Prostate gland (tissue), 2 donors: ENCODE results near the gene LMBRD1. TPM values are rescaled to one million over a fixed set of nuclear protein-coding genes. Genes with fewer than 3 reads are reported as not detected.

Source experiments
- DNase-seq: peaks from one replicate; pipeline ENCODE4 v3.0.0-alpha.2; 2019; ENCODE audit warnings: low spot score
- H3K27ac ChIP-seq, 2 donors: fragments of 200-600 bp; sonication (generic); 2 replicates each; pipeline ENCODE4 v1.5.1; 2017 to 2019
- H3K27me3 ChIP-seq: fragments of 200-600 bp; sonication (generic); replicated peaks from 2 replicates; pipeline ENCODE4 v1.5.1; 2019; ENCODE audit not compliant: insufficient read depth
- H3K36me3 ChIP-seq, 2 donors: fragments of 200-600 bp; sonication (generic); 1 replicate in 1 of 2; 2 replicates in 1 of 2; pipeline versions ENCODE4 v1.5.1 to v1.8.1; 2017 to 2019
- H3K4me1 ChIP-seq: fragments of 200-600 bp; sonication (generic); replicated peaks from 2 replicates; pipeline ENCODE4 v1.5.1; 2019
- H3K4me3 ChIP-seq, 2 donors: fragments of 200-600 bp; sonication (generic); 2 replicates each; pipeline ENCODE4 v1.5.1; 2017 to 2019
- H3K9me3 ChIP-seq: fragments of 200-600 bp; sonication (generic); 2 replicates; pipeline ENCODE4 v1.5.1; 2017
- POLR2A ChIP-seq: fragments of 450-650 bp; IDR thresholded peaks from one replicate; pipeline ENCODE4 v1.6.1; 2016; ENCODE audit warnings: antibody characterized with exemption, mild to moderate bottlenecking
- POLR2AphosphoS5 ChIP-seq: sonication (generic); formaldehyde crosslinking; IDR thresholded peaks from one replicate; pipeline ENCODE4 v1.6.1; 2017; ENCODE audit warnings: antibody characterized with exemption
- WGBS: methylation state at CpG from one replicate; pipeline ENCODE4 v1.1.5; 2018; 5-methylcytosine and 5-hydroxymethylcytosine counted together
- intact Hi-C: fragments of 100-400 bp; cut with DNase I; formaldehyde crosslinking; loops from one replicate; pipeline ENCODE4 v1.14.2; 2022
- total RNA-seq, 2 donors: library from RNA; depleted of rRNA; stranded (reverse); fragments of >200 nt; gene quantifications; one replicate each; pipeline ENCODE4 v1.1.0, GENCODE V29; 2016
- TF ChIP-seq, protein P1 (sequence below), 4 experiments: fragments of 200-600 bp in 2 of 4; fragments of 450-650 bp in 2 of 4; sonication (generic) in 2 of 4; IDR thresholded peaks; 1 replicate in 3 of 4; 2 replicates in 1 of 4; pipeline ENCODE4 v1.5.1; 2016 to 2019; ENCODE audit warnings: antibody characterized with exemption in 4 of 4, mild to moderate bottlenecking in 2 of 4, moderate library complexity in 2 of 4

The LMBRD1 gene
- total RNA-seq, result 10 to 100 TPM; 53.5 to 63.1 TPM

DNA sequence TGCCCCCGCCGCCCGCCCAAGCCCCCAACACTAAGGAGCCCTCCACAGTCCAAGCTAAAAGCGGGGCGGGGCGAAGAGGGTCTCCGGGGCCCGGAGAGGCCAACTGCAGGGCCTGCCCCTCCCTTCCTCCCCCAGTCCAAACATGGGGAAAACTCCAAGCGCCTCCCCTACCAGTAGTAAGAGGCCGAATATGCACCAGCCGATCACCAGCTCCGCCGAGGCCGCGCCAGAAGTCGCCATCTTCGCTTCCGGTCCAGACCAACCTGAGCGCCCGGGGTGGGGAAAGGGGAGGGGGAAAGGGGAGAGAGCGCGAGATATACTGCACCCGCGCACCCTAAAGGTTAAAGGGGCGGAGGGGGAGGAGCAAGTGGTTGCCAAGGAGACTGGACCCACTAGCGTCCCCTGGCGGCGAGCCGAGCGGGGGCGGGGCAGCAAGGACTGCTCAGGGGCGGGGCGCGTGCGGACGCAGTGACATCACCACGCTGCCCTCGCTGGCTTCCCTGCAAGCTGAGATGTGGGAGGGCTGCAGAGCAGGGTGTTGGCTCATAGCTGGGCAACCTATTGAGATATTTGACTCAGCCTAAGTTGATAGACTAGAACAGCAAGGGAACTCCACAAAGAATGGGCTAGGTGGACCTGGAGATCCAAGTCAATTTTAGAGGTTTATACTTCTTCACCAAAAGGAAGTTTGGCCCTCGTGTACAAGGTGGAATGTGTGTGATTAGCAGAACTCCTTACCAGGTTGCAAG, at the start of gene LMBRD1:
Gene LMBRD1, minus strand, starts transcription at position 369 of the 749 bp plus-strand sequence. Its CDS starts 129 bp downstream, at position 240.
- H3K27ac ChIP-seq, result peak within 1 kb of the TSS; percentile 98 to 100
- H3K27me3 ChIP-seq, result no peaks in the 10 kb centered on the region
- WGBS, result 2% methylated on average over 39 of the region's 39 CpGs
- DNase-seq, result peak; percentile 96
- H3K9me3 ChIP-seq, result no peaks in the 10 kb centered on the region
- intact Hi-C loops, result no loop called here
- no peaks in the 10 kb centered on the region for H3K4me1 ChIP-seq
- H3K36me3 ChIP-seq, result no peaks in the 10 kb centered on the region
- TF ChIP-seq POLR2A (peak; percentile 23), POLR2AphosphoS5 (peak; percentile 84)
- TF ChIP-seq, protein P1, sequence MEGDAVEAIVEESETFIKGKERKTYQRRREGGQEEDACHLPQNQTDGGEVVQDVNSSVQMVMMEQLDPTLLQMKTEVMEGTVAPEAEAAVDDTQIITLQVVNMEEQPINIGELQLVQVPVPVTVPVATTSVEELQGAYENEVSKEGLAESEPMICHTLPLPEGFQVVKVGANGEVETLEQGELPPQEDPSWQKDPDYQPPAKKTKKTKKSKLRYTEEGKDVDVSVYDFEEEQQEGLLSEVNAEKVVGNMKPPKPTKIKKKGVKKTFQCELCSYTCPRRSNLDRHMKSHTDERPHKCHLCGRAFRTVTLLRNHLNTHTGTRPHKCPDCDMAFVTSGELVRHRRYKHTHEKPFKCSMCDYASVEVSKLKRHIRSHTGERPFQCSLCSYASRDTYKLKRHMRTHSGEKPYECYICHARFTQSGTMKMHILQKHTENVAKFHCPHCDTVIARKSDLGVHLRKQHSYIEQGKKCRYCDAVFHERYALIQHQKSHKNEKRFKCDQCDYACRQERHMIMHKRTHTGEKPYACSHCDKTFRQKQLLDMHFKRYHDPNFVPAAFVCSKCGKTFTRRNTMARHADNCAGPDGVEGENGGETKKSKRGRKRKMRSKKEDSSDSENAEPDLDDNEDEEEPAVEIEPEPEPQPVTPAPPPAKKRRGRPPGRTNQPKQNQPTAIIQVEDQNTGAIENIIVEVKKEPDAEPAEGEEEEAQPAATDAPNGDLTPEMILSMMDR (IDR thresholded peaks at IDR 0.05), result peak; percentile 80 to 93 (median 89)
- peak within 1 kb of the TSS; percentile 74 to 95 for H3K4me3 ChIP-seq

DNA sequence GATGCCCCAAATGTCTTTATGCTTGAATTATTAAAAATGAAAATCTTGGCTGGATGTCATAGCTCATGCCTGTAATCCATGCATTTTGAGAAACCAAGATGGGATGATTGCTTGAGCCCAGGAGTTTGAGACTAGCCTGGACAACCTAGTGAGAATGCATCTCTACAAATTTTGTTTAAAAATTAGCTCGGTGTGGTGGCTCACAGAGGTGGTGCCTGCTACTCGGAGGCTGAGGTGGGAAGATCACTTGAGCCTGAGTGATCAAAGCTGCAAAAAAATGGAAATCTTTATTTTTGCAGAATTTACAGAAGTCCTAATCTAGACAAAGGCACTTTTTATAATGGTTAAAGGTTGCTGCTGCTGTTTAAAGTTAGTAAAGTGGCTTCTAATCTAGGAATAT, 49.5 kb upstream of the LMBRD1 start:
- DNase-seq, result no peak
- H3K9me3 ChIP-seq, result no peaks in the 10 kb centered on the region
- TF ChIP-seq, protein P1 (IDR thresholded peaks at IDR 0.05), result no peak
- TF ChIP-seq POLR2AphosphoS5 (no peak), POLR2A (no peak)
- intact Hi-C loops, result no loop called here
- no peaks in the 10 kb centered on the region for H3K4me1 ChIP-seq
- H3K36me3 ChIP-seq, result no peaks in the 10 kb centered on the region
- 89% methylated on average over 2 of the region's 2 CpGs for WGBS
- no peak overlapping the region for H3K4me3 ChIP-seq
- no peak overlapping the region for H3K27ac ChIP-seq
- no peaks in the 10 kb centered on the region for H3K27me3 ChIP-seq

- H3K27ac ChIP-seq, result no peak overlapping the region
- H3K27me3 ChIP-seq, result no peaks in the 10 kb centered on the region
- no peak overlapping the region for H3K4me3 ChIP-seq
- H3K9me3 ChIP-seq, result no peaks in the 10 kb centered on the region
- H3K36me3 ChIP-seq, result no peaks in the 10 kb centered on the region
- TF ChIP-seq POLR2A (no peak), POLR2AphosphoS5 (no peak)
- TF ChIP-seq, protein P1 (IDR thresholded peaks at IDR 0.05), result no peak
- intact Hi-C loops, result no loop called here
- H3K4me1 ChIP-seq, result no peaks in the 10 kb centered on the region
- WGBS, result 91% methylated on average over 1 of the region's 1 CpG
- DNase-seq, result no peak
Observed at GRCh38 chr6:69843189-69843588, 46.4 kb upstream of the LMBRD1 start.

GRCh38 chr6:69841862-69842261, 45.1 kb upstream of the LMBRD1 start:
- WGBS, result 96% methylated on average over 1 of the region's 1 CpG
- no peak for DNase-seq
- H3K27ac ChIP-seq, result no peak overlapping the region
- no peak overlapping the region for H3K4me3 ChIP-seq
- no peaks in the 10 kb centered on the region for H3K27me3 ChIP-seq
- intact Hi-C loops, result no loop called here
- TF ChIP-seq POLR2AphosphoS5 (no peak), POLR2A (no peak)
- TF ChIP-seq, protein P1 (IDR thresholded peaks at IDR 0.05), result no peak
- no peaks in the 10 kb centered on the region for H3K9me3 ChIP-seq
- H3K4me1 ChIP-seq, result no peaks in the 10 kb centered on the region
- H3K36me3 ChIP-seq, result no peaks in the 10 kb centered on the region
